OCI-LY3 (cell line): ENCODE results near the gene BTBD17.

Source experiments
- H2AFZ ChIP-seq: fragments of 200-600, 300-600 bp; shearing (Covaris generic); 2 replicates; pipeline ENCODE4 v1.6.0; 2014; ENCODE audit warnings: antibody characterized with exemption, low read depth, low read length
- H3K27ac ChIP-seq: fragments of 200-600, 300-600 bp; sonication (generic); 2 replicates; pipeline ENCODE4 v1.5.1; 2014; ENCODE audit warnings: mild to moderate bottlenecking, low read length, moderate library complexity, mixed read lengths
- H3K27me3 ChIP-seq: fragments of 200-600, 300-600 bp; sonication (generic); 2 replicates; pipeline ENCODE4 v1.6.1; 2014; ENCODE audit warnings: low read depth, low read length, mixed read lengths
- H3K36me3 ChIP-seq: fragments of 200-600, 300-600 bp; sonication (generic); replicated peaks from 2 replicates; pipeline ENCODE3; 2014; ENCODE audit warnings: low read depth, low read length, mixed read lengths
- H3K4me1 ChIP-seq: fragments of 300-600, 200-600 bp; sonication (generic); 2 replicates; pipeline ENCODE4 v1.6.1; 2014; ENCODE audit warnings: low read length, mixed read lengths
- H3K4me2 ChIP-seq: fragments of 200-600, 300-600 bp; sonication (generic); 2 replicates; pipeline ENCODE4 v1.6.1; 2014; ENCODE audit warnings: low read length, mixed read lengths
- H3K4me3 ChIP-seq: fragments of 300-600, 200-600 bp; sonication (generic); 2 replicates; pipeline ENCODE4 v1.5.1; 2014; ENCODE audit warnings: antibody characterized with exemption, mild to moderate bottlenecking, low read length, moderate library complexity
- H3K79me2 ChIP-seq: fragments of 300-600, 200-600 bp; shearing (Covaris generic); 2 replicates; pipeline ENCODE4 v1.6.1; 2014; ENCODE audit warnings: mild to moderate bottlenecking, low read length, mixed read lengths
- H3K9ac ChIP-seq: fragments of 300-600, 200-600 bp; shearing (Covaris generic); 2 replicates; pipeline ENCODE4 v1.6.0; 2014; ENCODE audit warnings: mild to moderate bottlenecking, low read length, moderate library complexity
- H3K9me3 ChIP-seq: fragments of 200-600, 300-600 bp; shearing (Covaris generic); 2 replicates; pipeline ENCODE4 v1.6.1; 2014; ENCODE audit warnings: low read length, mixed read lengths; ENCODE audit not compliant: insufficient read depth
- H4K20me1 ChIP-seq: fragments of 200-600, 300-600 bp; sonication (generic); 2 replicates; pipeline ENCODE4 v1.6.1; 2016; ENCODE audit warnings: low read length, mixed read lengths; ENCODE audit not compliant: insufficient read depth
- EZH2phosphoT487 ChIP-seq: fragments of 200-600 bp; shearing (Covaris generic); IDR thresholded peaks from 2 replicates; pipeline ENCODE4 v1.6.1; 2018; ENCODE audit warnings: antibody characterized with exemption, mixed run types, low read depth
- TF ChIP-seq, protein P1 (sequence below): fragments of 200-600, 300-600 bp; sonication (generic); IDR thresholded peaks from 2 replicates; pipeline ENCODE4 v1.5.1; 2014; ENCODE audit warnings: antibody characterized with exemption, low read length, low read depth

BTBD17 gene

DNA sequence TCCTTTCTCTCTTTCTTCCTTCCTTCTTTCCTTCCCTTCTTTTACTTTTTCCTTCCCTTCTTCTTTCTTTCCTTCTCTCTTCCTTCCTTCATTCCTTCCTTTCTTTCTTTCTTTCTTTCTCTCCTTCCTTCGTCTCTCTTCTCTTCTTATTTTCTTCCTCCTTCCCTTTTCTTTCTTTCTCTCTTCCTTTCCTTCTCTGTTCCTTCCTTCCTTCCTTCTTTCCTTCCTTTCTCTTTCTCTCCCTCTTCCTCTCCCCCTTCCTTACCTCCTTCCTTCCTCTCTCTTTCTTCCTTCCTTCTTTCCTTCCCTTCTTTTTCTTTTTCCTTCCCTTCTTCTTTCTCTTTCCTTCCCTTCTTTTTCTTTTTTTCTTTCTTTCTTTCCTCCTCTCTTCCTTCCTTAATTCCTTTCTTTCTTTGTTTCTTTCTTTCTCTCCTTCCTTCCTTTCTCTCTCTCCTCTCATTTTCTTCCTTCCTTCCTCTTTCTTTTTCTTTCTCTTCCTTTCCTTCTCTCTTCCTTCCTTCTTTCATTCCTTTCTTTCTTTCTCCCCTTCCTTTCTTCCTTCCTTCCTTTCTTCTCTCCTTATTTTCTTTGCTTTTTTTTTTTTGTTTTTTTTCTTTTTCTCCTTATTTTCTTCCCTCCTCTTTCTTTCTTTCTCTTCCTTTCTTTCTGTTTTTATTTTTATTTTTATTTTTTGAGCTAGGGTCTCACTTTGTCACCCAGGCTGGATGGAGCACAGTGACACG, 28.4 kb upstream of the BTBD17 start:
- no peak overlapping the region for H3K27ac ChIP-seq
- H3K9ac ChIP-seq: no peak overlapping the region
- no peaks in the 10 kb centered on the region for H4K20me1 ChIP-seq
- no peak overlapping the region for H3K4me3 ChIP-seq
- no peaks in the 10 kb centered on the region for H3K9me3 ChIP-seq
- no peaks in the 10 kb centered on the region for H3K79me2 ChIP-seq
- no peaks in the 10 kb centered on the region for H3K36me3 ChIP-seq
- no peaks in the 10 kb centered on the region for H3K27me3 ChIP-seq
- no peak overlapping the region for H2AFZ ChIP-seq
- no peak overlapping the region for H3K4me2 ChIP-seq
- TF ChIP-seq EZH2phosphoT487: no peak
- TF ChIP-seq, protein P1, sequence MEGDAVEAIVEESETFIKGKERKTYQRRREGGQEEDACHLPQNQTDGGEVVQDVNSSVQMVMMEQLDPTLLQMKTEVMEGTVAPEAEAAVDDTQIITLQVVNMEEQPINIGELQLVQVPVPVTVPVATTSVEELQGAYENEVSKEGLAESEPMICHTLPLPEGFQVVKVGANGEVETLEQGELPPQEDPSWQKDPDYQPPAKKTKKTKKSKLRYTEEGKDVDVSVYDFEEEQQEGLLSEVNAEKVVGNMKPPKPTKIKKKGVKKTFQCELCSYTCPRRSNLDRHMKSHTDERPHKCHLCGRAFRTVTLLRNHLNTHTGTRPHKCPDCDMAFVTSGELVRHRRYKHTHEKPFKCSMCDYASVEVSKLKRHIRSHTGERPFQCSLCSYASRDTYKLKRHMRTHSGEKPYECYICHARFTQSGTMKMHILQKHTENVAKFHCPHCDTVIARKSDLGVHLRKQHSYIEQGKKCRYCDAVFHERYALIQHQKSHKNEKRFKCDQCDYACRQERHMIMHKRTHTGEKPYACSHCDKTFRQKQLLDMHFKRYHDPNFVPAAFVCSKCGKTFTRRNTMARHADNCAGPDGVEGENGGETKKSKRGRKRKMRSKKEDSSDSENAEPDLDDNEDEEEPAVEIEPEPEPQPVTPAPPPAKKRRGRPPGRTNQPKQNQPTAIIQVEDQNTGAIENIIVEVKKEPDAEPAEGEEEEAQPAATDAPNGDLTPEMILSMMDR: no peak
- no peaks in the 10 kb centered on the region for H3K4me1 ChIP-seq

DNA sequence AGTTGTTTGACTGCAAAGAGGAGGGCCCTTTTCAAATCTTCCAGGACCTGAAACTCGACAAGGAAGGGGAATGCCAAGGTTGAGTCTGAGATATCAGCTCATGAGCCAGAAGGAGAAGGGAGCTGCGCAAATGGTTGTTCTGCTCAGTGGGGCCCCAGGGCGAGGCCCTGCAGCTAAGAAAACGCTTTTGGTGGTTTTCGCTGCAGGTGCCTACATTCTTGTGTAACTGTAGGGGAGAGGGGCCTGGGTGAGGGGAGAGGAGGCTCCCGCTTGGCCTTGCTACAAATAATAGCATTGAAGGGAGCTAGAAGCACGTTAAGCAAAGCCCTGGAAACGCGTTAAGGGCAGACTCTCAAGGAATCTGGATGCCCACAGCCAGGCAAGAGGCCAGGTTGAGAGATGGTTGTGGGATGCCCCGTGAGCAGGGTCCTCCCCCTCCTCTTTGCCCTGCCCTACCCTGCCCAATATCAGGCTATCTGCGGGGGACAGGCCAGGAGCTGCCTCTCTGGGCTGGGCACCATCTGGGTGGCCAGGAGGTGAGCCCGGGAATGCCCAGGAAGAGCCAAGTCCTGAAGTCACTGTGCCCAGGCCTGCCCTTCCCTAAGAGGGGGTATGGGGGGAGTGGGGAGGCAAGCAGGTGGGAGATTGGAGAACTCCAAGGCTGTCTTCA, 27.6 kb upstream of the BTBD17 start:
- H3K9ac ChIP-seq: no peak overlapping the region
- no peaks in the 10 kb centered on the region for H3K4me1 ChIP-seq
- no peaks in the 10 kb centered on the region for H3K36me3 ChIP-seq
- TF ChIP-seq, protein P1: no peak
- no peak for TF ChIP-seq EZH2phosphoT487
- H3K79me2 ChIP-seq: no peaks in the 10 kb centered on the region
- no peak overlapping the region for H3K4me2 ChIP-seq
- no peaks in the 10 kb centered on the region for H3K27me3 ChIP-seq
- H3K27ac ChIP-seq: no peak overlapping the region
- H3K9me3 ChIP-seq: no peaks in the 10 kb centered on the region
- H3K4me3 ChIP-seq: no peak overlapping the region
- no peak overlapping the region for H2AFZ ChIP-seq
- no peaks in the 10 kb centered on the region for H4K20me1 ChIP-seq

DNA sequence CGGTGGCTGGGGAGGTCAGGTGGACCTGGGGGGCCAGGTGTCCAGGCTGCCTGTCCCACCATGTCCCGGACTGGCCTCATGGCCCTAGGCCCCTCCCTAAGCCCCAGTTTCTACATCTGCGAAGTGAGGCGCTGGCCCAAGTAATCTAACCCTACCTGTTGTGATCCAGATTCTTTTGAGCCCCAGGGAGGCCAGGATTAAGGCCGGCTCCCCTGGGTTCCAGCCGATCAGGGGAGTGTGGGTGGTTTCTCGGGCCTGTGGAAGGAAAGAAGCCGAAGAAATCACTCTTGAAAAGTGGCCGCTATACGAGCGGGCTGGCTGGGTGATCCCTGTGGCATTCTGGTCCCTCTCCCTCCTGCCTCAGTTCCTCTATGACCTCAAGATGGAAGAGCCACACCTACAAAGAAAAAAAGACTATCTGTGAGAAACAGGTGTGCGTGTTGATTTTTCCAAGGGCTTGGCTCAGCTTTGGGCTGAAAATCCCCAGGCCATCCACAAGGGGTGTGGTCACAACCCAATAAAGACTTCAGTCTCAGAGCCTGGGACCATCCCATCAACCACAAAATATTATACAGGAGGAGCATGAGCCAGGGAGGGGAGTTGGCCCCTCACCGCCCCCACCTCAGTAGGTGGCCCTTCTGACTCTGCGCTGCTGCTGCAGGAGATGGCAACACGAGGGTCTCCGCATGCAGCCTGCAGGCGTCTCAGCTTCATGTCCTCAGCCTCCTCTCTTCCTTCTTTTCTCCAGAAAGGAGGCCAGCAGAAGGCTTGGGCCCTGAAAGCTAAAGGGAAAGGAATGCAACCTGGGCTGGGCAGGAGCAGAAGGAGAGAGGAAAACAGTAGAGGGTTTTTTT, 25.9 kb upstream of the BTBD17 start:
- Histone ChIP-seq H3K27ac (no peak overlapping the region), H3K79me2 (no peaks in the 10 kb centered on the region), H3K9ac (no peak overlapping the region), H4K20me1 (no peaks in the 10 kb centered on the region), H2AFZ (no peak overlapping the region), H3K4me1 (no peaks in the 10 kb centered on the region), H3K4me2 (no peak overlapping the region), H3K4me3 (no peak overlapping the region), H3K27me3 (no peaks in the 10 kb centered on the region), H3K9me3 (no peaks in the 10 kb centered on the region), H3K36me3 (no peaks in the 10 kb centered on the region)
- TF ChIP-seq, protein P1: no peak
- TF ChIP-seq EZH2phosphoT487: no peak

DNA sequence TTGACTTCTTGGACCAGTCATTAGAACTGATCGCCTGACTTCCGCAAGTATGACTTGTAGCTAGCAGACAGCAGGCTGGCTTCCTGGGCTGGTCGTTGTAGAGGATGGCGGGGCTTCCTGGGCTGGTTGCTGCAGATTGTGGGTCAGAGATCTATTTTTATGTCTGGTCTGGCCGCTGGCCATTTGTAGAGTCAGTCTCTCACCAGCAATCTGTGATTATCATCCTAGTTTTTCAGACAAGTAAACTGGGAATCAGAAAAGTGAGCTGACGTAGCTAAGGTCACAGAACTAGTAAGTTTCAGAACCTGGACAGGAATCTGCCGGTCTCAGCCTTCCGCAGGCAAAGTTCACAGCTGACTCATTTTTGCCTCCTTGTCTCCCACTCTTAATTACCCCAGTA, 24.7 kb upstream of the BTBD17 start:
- Histone ChIP-seq H3K4me1 (no peaks in the 10 kb centered on the region), H2AFZ (no peak overlapping the region)

More for the DNA sequence above, 24.7 kb upstream of the BTBD17 start:
- Histone ChIP-seq H3K27me3 (no peaks in the 10 kb centered on the region), H3K36me3 (no peaks in the 10 kb centered on the region), H3K4me3 (no peak overlapping the region), H3K9ac (no peak overlapping the region), H3K4me2 (no peak overlapping the region), H3K79me2 (no peaks in the 10 kb centered on the region), H4K20me1 (no peaks in the 10 kb centered on the region), H3K27ac (no peak overlapping the region), H3K9me3 (no peaks in the 10 kb centered on the region)
- no peak for TF ChIP-seq EZH2phosphoT487
- TF ChIP-seq, protein P1: no peak
